Heart right ventricle (tissue), 16 donors: ENCODE data around the gene KLRG1. TPM values are rescaled to one million over a fixed set of nuclear protein-coding genes. Genes with fewer than 3 reads are reported as not detected.
A peak's percentile ranks its signal among the peaks of the same experiment; 100 is the strongest.

Experiments
- ATAC-seq, 8 donors: fragments of 200-7000 bp; cut with Tn5 transposase; one replicate each; pipeline ENCODE4 v1.9.1; 2020; ENCODE audit warnings: mild to moderate bottlenecking in 8 of 8, moderate library complexity in 8 of 8, moderate number of reproducible peaks in 1 of 8
- DNase-seq, 2 donors: peaks; one replicate each; pipeline ENCODE4 v3.0.0-alpha.2; 2020
- H3K27ac ChIP-seq, 10 donors: fragments of 200-600 bp; sonication (generic) in 2 of 10; one replicate each; pipeline versions ENCODE4 v1.5.0 to v1.8.0; 2020 to 2022; ENCODE audit warnings: mild to moderate bottlenecking in 3 of 10
- H3K27me3 ChIP-seq, 7 donors: fragments of 200-600 bp; one replicate each; pipeline ENCODE4 v1.8.0; 2021 to 2022; ENCODE audit warnings: mild to moderate bottlenecking in 2 of 7
- H3K36me3 ChIP-seq, 9 donors: fragments of 200-600 bp; sonication (generic) in 1 of 9; one replicate each; pipeline versions ENCODE4 v1.5.0 to v1.8.0; 2020 to 2022; ENCODE audit warnings: mild to moderate bottlenecking in 2 of 9
- H3K4me1 ChIP-seq, 9 donors: fragments of 200-600 bp; sonication (generic) in 1 of 9; one replicate each; pipeline versions ENCODE4 v1.5.0 to v1.8.0; 2020 to 2022; ENCODE audit warnings: mild to moderate bottlenecking in 4 of 9
- H3K4me3 ChIP-seq, 10 donors: fragments of 200-600 bp; sonication (generic) in 2 of 10; one replicate each; pipeline versions ENCODE4 v1.5.0 to v1.8.0; 2020 to 2022; ENCODE audit warnings: mild to moderate bottlenecking in 7 of 10, moderate library complexity in 2 of 10
- H3K9me3 ChIP-seq, 11 donors: fragments of 200-600 bp in 10 of 11; sonication (generic) in 2 of 11; one replicate each; pipeline versions ENCODE4 v1.5.0 to v1.8.0; 2013 to 2022; ENCODE audit warnings: mild to moderate bottlenecking in 2 of 11, control low read depth in 1 of 11, moderate library complexity in 1 of 11
- CTCF ChIP-seq, 9 donors: fragments of 200-600 bp; sonication (generic) in 2 of 9; IDR thresholded peaks; one replicate each; pipeline versions ENCODE4 v1.5.0 to v1.8.0; 2021 to 2022; ENCODE audit warnings: antibody characterized with exemption in 9 of 9, mild to moderate bottlenecking in 5 of 9, moderate library complexity in 1 of 9
- WGBS, 2 donors: extraction: QIAGEN DNeasy Blood & Tissue Kit; methylation state at CpG; one replicate each; pipeline ENCODE4 v1.1.7; 2013; ENCODE audit warnings: inconsistent platforms in 1 of 2; 5-methylcytosine and 5-hydroxymethylcytosine counted together
- intact Hi-C, 10 donors: fragments of 100-400 bp; cut with DNase I; formaldehyde crosslinking; loops; one replicate each; pipeline versions ENCODE4 v1.11.1 to v1.14.2; 2022
- polyA plus RNA-seq, 2 donors: library from polyadenylated mRNA; stranded (reverse); fragments of 200-250 nt; gene quantifications; one replicate each; pipeline ENCODE4 v1.2.3, GENCODE V29; 2013
- total RNA-seq, 10 donors: library from RNA; stranded (reverse); fragmentation: NEBNext Ultra II Directional in 3 of 10; extraction: Animal tissue kit (Norgen Biotek cat#: 25700) in 3 of 10; gene quantifications; one replicate each; pipeline versions ENCODE4 v1.2.1 to v1.2.4, GENCODE V29; 2021 to 2023
- donor health status: Arrhythmogenic right ventricular cardiomyopathy.
- donor health status: ischemic (EF 13 %, LVEDD 7.1; RV severe dilation, severe dysfunction).
- donor health status: healthy with polysubstance abuse.
- donor health status: DM: no; HTN: yes; CAD: no.
- donor health status: DM: no; HTN: no; CAD: no.
- donor health status: ischemic (EF 25% LVEDD 6.9; RV normal size, moderate dysfunction).
- donor health status: ischemic (EF 25% LVEDD 5.7; RV mildly dilated, moderate dysfunction).
- donor health status: healthy.
- donor health status: DM: yes; HTN: yes; CAD: no.
- donor health status: Ischemic cardiomyopathy.
- donor health status: ischemic (EF 35%, LVEDD 5.7; RV mildly dilated, moderate dysfunction).
- donor health status: nonischemic (EF 11% LVEDD 7.7; RV severe dilation, severe dysfunction).
- donor health status: DM: yes; HTN: yes; CAD: no.
- donor health status: PGD.
- donor health status: ischemic (EF 29% LVEDD 5.4; RV normal size, mild dysfunction).
- donor health status: nonischemic (EF 23%, LVEDD 6.1; RV moderate dilation, normal function).

KLRG1 gene
- total and polyA plus RNA-seq, 12 donors, result 1.7 to 9.2 (median 3.9) TPM

GRCh38 chr12:8980137-8980536 lies 9.2 kb upstream of the KLRG1 start:
- WGBS, 2 donors, result 90 to 94% methylated on average over 3 of the region's 3 CpGs
- intact Hi-C loops, result no loop called here

DNA sequence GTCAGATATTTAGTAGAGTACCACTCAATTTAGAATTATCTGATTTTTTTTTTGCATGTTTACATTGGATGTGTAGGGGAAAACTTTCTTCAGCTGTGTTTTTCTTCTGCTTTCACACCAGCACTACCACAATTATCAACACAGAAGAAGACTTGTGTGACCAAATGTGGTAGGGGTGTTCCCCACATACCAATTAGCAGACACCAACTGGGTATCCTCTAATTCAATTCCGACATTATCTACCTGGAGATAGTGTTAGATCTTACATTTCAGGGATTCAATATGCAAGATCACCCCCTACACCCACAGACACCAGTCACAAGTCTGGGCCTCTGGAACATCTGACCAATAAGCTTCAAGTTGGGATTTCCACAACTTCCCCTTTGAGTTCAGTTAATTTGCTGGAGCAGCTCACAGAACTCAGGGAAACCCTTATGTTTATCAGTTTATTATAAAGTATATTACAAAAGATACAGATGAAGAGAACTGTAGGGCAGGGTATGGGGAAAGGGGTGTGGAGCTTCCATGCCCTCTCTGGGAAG lies 4.1 kb upstream of the KLRG1 start:
- no peak overlapping the region for H3K27ac ChIP-seq
- no peaks in the 10 kb centered on the region for H3K27me3 ChIP-seq
- no peak overlapping the region for H3K4me3 ChIP-seq
- 67 to 70% methylated on average over 1 of the region's 1 CpG for WGBS, 2 donors
- intact Hi-C loops, result no loop called here
- no peak for TF ChIP-seq CTCF (IDR thresholded peaks at IDR 0.05)
- DNase-seq (no peak), ATAC-seq (no peak)
- peaks cover 0 to 12% (median 7%) of the 10 kb centered on the region in 11 donors for H3K9me3 ChIP-seq
- peaks cover 0 to 9% (median 0%) of the 10 kb centered on the region in 9 donors for H3K36me3 ChIP-seq
- peaks cover 0 to 42% (median 18%) of the 10 kb centered on the region in 9 donors for H3K4me1 ChIP-seq

More at GRCh38 chr12:8980137-8980536, 9.2 kb upstream of the KLRG1 start:
- no peaks in the 10 kb centered on the region for H3K27me3 ChIP-seq
- H3K4me1 ChIP-seq, result peaks cover 0 to 12% (median 0%) of the 10 kb centered on the region in 9 donors
- H3K36me3 ChIP-seq, result peaks cover 0 to 18% (median 0%) of the 10 kb centered on the region in 9 donors
- DNase-seq (no peak), ATAC-seq (no peak)
- peaks cover 0 to 38% (median 21%) of the 10 kb centered on the region in 11 donors for H3K9me3 ChIP-seq
- no peak for TF ChIP-seq CTCF (IDR thresholded peaks at IDR 0.05)
- H3K4me3 ChIP-seq, result no peak overlapping the region
- no peak overlapping the region for H3K27ac ChIP-seq

- DNase-seq (no peak), ATAC-seq (no peak)
- Histone ChIP-seq H3K4me3 (no peak overlapping the region), H3K27ac (peak overlapping the region in 2 of 10 donors; percentile 26 to 66), H3K9me3 (no peaks in the 10 kb centered on the region), H3K36me3 (no peaks in the 10 kb centered on the region), H3K27me3 (no peaks in the 10 kb centered on the region), H3K4me1 (peaks cover 0 to 58% (median 32%) of the 10 kb centered on the region in 9 donors)
- TF ChIP-seq CTCF (IDR thresholded peaks at IDR 0.05), result no peak
- intact Hi-C loops, result no loop called here
These were observed 2.2 kb upstream of the KLRG1 start for GRCh38 chr12:8987163-8987562.

DNA sequence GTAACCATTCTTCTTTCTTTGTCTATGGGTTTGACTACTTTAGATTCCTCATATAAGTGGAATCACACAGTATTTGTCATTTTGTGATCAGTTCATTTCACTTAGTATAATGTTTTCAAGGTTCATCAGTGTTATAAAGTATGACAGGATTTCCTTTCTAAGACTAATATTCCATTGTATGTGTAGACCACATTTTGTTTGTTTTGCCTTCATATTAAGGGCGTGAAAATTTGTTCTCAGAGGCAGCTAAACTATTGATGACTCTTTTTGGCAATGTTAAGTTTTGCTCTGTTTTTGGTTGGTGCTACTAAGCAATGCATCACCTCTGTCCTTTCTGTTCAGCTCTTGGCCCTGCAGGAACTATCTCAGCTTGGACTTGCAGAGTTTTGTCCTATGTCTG lies 1.7 kb upstream of the KLRG1 start:
- no peak for DNase-seq
- intact Hi-C loops, result no loop called here

More for the DNA sequence above, 1.7 kb upstream of the KLRG1 start:
- Histone ChIP-seq H3K27me3 (no peaks in the 10 kb centered on the region), H3K9me3 (no peaks in the 10 kb centered on the region), H3K4me3 (no peak overlapping the region), H3K4me1 (peaks cover 0 to 58% (median 38%) of the 10 kb centered on the region in 9 donors), H3K27ac (peak overlapping the region in 5 of 10 donors; percentile 5 to 66 (median 24)), H3K36me3 (no peaks in the 10 kb centered on the region)
- ATAC-seq, result peak in 1 of 8 donors; percentile 14
- WGBS, 2 donors, result 59 to 62% methylated on average over 1 of the region's 1 CpG
- no peak for TF ChIP-seq CTCF (IDR thresholded peaks at IDR 0.05)
